GM18907 (cell line): ENCODE data around the gene TRNP1.

Experiments
- ATAC-seq: cut with Tn5 transposase; IDR thresholded peaks from one replicate; pipeline ENCODE4 v1.9.1; 2021; ENCODE audit warnings: mild to moderate bottlenecking, moderate library complexity; ENCODE audit not compliant: unreplicated experiment

Gene TRNP1

DNA sequence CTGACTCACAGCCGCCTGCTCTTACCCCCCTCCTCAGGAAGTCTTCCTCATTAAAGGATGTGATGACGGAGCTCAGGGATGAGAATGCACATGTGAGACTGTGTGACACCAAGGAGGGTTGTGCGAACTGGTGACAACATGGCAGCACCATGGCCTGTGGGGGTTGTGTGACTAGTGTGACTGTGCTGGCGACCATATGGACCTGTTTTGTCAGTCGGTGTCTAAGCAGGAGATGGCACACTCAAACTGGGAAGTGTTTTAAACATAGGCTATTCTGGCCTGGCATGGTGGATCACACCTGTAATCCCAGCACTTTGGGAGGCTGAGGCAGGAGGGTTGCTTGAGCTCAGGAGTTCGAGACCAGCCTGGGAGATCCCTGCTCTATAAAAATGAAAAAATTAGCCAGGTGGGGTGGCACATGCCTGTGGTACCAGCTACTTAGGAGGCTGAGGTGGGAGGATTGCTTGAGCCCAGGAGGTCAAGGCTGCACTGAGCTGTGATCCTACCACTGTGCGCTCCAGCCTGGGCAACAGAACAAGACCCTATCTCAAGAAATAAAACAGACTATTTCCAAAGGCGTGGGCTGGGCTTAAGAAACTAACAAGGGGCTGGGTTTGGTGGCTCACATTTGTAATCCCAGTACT is 7.4 kb downstream of the TRNP1 start:
- ATAC-seq = no peak

DNA sequence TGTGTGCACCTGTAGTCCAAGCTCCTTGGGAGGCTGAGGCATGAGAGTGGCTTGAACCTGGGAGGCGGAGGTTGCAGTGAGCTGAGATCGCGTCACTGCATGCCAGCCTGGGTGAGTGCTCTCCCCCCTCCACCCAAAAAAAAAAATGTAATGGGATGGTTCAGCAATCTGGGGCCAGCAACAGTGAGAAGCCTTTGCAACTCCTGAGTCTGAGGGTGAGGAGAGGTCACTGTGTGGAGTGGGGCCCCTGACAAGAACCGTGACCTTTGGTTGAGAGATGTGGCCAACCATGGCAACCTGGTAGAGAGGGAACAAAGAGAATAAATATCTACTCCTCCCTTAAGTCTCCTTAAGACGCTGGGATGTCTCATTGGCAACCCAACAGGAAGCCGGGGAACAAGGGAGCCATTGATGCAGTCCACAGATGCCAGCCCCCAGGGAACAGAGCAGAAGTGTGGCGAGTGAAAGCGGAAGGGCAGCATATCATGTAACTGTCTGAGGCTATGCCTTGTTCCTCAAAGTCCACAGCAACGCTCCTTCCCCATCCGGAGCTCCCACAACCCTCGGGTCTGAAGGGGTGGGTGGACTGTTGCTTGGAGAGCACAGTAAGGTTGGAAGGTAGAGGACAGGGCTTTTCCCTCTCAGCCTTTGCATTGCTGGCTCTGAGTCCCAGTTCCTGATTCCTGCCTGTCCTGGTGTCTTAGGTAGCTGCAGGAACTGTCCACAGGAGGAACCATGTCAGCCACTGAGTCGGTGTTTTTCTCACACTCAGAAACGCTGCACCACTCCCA is 8.3 kb downstream of the TRNP1 start:
- no peak for ATAC-seq

DNA sequence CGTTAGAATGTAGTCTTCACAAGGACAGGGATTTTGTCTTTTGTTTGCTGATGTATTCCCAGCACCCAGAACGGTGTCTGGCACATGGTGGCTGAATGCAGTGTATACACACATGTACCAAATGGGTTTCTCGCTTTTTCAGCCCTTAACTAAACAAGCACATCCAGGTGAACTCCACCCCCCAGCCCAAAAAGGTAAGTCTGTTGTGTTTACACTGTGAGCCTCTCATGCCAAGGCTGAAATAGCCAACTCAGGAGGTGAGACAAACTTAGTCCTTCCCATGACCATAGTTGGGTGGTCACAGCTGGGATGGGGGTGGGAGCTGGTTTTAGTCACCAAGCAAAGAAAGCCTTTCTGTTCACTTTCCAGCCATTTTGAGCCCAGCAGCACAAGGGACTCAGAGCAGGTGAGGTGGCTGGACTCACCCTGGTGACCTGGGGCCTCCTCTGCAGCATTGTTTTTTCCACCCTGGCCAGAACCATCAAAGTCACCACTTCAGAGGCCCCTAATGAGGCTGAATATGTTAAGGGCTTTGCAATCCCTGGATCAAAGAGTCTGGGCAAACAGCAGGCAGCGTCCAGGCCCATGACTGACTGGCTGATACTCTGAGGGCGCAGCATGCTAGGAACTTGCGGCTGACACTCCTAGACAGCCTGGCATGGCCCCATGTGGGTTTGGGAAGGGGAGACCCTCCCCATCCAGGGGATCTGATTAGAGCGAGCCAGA is 10.4 kb downstream of the TRNP1 start:
- ATAC-seq = no peak

DNA sequence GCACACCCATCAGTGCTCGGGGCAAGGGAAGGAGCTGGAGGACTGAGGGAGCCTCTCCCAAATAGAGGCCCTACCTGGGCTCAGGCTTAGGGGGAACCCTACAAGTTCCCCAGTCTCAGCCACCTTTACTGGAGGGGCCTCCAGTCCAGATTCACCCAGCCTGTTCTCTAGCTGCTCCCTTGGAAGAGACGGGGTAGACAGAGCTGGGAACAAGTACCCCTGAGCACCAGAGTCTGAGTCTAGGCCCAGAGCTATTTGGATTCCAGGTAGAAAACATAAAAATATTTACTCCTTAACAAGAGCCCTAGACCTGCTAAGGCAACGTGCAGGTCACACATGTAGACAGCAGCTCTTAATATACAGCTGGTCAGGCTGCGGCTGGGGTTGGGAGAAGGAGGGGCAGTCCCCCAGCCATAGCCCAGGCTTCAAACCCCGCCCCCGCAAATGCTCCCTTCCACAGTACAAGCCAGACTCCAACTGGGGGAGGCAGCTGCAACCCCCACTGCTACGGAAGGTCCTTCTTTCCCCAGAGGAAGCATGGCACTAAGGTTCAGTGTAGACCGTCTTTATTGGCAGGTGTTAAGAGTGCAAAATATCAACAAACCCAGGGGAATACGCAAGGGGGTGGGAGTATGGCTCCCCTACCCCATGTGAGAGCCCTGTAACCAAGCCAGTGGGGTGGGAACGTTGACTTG is 11.1 kb downstream of the TRNP1 start:
- ATAC-seq = no peak

DNA sequence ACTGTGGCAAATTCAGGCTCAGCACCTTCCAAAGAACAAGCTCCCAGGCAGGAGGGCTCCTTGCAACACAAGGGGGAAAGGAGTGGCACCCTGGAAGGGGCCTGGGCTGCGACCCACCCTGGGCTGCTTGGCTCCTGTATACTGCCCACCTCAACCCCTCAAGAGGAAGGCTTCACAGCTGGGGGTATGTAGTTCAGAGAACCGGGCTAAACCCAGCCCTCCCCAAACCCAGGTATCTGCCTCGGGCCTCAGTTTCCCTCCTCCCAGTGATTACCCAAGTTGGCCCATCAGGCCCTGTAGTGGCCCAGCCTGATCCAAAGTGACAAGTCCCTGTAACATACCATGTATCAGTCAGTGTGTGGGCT is 11.7 kb downstream of the TRNP1 start:
- no peak for ATAC-seq

DNA sequence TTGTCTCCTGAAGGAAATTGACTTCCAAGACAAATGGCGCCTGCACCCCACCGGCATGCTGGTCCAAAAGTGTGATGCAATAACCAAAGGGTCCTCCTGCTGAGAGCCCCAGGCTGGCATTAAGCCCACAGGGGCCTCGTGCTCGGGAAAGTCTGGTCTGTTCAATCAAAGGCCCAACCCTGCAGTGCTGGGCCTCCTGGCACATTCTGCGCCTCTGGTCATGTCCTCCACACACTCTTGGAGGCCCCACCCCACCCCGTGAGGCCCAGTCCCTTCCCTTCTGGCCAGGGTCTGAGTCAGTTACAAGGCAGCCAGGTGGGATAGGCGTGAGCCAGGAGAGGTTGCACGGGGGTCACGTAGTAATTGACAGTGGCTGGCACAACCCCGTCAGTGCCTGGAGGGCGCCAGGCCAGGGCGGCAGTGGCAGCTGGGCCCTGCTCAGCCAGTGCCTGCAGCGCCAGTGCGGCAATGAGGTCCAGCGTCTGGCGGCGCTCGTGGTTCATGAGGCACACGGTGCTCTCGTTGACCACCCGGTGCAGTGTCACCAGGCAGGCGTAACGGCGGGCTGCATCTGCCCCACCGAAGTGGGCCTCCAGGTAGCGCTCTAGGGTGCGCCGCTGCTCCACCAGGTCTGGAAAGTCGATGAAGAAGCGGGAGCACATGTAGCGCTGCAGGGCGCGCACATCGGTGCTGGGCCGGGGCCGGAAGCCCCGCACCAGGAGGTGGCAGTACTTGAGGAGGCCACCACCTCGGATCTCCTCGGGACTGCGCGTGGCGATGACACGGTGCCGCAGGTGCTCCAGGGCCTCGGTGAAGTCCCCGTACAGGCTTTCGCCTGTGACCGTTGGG is 12.4 kb downstream of the TRNP1 start:
- ATAC-seq = no peak

DNA sequence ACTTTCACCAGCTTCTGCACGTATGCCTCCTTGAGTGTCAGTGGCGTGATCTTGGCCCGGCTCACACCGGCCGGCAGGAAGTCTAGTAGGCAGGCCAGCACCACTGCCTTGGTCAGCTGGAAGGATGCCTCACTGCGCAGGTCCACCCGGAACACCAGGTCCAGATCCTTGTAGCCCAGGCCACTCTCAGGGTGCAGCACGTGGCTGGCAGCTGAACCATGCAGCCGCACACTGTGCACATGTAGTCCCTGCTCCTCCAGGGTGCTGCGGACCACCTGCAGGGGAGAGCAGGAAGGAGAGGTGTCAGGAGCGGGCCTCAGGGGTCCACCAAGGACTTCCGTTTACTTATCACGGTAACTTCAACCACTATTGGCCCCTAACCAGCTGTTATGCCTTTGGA is 13.2 kb downstream of the TRNP1 start:
- ATAC-seq = no peak

DNA sequence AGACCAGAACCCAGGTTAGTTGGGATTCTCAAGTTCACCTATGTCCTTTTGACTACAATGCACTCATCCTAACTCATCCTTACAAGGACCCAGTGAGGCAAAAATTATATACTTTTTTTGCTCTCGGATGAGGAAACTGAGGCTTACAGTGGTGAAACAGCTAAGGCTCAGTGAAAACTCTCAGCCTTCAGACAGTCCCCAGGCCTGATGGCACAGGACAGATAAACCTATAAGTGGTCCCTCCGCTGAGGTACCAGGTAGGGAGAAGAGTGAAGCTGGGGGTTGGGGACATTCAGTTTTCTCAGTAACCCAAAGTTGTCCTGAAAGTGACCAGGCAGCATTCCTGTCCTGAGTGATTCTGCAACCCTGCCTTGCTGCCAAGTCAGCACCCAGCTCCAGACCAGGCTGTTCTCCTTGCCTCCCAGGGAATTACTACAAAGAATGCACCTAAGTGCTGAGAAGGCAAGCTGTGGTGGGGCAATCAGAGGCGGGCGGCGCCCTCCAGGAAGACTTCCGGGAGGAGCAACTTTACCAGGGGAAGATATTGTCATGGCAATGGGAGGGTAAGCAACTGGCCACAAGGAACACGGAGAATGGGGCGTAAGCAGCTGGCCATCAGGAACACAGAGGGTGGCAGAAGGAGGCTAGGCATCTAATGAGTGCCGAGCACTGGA is 14.6 kb downstream of the TRNP1 start:
- no peak for ATAC-seq

DNA sequence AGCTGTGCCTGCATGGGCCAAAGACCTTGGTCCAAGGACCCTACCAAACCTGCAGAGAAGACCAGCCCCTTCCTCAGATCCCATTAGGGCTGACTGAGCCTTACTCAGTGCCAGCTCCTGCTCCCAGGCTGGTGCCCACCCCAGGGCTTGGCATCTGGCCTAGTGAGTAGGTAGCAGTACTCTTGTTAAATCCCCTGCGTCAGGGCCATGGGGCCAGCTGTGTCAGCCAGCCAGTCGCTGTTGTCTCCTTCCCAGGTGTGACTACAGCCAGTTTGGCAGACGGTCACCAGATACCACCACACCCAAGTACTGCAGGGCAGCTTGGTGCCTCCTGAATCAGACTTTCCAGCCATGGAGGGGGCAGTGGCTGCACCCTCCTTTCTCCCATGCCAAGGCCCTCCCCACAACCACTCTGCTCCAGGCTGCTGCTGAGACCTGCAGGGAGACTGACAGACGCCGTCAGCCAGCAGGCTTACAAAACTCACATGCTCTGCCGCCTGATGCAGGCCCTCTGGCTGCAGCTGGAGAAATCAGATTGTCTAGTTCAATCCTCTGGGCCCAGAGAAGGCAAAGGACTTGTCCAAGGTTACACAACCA is 16.2 kb downstream of the TRNP1 start:
- ATAC-seq = no peak

DNA sequence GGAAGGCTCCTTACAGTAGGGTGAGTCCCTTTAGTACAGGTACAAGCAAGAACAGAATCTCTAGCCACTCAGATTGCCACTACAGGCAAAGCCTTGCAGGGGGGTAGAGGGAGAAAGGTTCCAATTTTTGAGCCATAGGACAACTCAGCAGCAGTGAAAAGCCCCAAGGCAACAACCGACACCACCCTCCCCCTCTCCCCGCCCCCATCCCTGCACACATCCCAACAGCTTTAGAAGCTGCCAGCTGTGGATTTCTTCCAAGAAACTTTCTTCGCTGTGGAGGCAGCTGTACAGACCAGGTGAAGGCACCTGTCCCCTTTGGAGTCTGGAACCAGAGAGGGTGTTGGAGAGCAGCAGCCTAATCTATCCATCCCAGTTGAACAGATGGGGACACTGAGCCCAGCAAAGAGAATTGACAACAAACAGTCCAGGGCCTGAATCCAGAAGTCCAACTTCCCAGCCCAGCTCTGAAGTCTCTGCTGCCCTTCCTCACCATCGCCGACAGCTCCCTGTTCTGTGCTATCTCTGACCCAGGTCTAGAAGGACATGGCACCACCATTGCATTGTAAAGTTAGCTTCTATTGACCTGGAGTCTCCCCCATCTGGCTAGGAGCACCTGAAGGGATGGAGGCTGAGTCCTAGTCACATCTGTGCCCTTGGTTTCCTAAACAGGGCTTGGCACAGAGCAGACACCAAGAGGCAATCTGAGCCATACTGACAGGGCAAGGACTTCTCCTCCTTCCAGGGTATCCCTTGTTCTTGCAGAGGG is 16.9 kb downstream of the TRNP1 start:
- no peak for ATAC-seq

DNA sequence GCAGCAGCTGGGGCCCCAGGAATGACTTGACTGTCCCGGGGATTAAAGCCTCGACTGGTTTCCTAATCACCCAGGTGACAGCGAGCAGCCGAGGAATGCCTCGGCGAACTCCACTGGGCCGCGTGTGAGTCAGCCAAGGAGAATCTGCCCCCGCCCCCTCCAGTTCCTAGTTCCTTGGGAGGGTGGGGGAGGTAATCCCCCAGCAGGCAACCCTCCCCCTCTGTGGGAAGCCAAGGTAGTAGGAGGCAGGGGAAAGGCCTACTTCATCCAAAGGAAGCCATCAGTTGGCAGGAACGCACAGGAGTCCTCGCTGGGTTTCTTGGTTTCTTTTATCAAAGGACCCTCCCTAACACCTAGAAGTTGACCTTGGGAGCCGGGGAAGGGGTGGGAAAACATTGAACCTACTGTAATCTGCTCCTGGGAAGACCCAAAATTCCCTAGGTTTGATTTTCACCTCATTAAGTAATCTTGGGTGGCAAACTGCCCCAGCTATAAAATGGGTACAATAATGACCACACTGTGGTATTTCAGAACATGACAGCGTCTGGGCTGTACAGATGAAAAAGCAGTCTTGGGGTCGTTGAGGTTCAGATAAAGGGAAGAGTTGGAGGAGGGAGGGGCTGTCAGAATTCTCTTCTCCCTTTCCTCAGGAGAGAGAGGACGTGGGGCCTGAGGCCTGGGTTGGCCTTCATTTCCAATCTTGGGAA is 17.7 kb downstream of the TRNP1 start:
- ATAC-seq = no peak

DNA sequence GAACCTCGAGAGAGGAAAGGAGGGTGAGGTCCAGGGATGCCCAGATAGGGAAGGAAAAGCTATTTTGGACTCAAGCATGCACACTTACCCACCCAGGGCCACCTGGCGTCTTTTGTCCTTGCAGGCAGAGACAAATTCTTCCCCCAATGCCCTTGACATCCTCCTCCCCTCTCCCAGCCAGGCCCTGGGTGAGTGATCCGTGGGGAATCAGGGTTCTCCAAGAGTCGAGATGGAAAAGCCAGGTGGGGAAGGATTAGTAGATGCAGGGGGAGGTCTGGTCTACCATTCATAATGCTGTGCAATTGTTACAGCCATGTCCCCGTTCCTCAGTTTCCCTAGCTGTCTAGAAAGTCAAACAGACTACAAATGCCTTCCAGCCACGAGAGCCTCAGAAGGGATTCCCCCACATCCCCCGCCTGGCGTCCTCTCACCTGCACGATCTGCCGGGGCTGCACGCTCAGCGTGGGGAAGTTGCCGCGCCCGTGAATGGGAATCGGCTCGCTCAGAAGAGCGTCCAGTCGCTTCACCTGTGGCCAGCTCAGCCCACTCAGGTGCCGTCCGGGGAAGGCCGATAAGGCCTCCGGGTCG is 18.6 kb downstream of the TRNP1 start:
- no peak for ATAC-seq

DNA sequence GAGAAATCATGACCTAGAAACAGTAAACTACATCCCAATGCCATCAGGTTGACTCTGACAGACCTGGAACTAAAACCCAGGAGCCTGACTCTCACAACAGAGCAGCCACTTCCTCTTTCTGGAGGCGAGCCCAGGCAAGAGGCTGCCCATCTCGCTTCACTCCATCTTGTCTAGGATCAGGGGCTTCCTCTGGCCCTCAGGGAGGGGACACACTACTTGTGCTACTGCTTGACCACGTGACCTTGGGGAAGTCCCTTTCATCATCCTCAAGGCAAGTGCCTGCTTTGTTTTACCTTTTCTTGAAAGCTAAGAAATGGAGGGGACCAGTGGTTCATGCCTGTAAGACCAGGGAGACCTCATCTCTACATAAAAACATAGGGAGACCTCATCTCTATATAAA is 21.8 kb downstream of the TRNP1 start:
- ATAC-seq = no peak

DNA sequence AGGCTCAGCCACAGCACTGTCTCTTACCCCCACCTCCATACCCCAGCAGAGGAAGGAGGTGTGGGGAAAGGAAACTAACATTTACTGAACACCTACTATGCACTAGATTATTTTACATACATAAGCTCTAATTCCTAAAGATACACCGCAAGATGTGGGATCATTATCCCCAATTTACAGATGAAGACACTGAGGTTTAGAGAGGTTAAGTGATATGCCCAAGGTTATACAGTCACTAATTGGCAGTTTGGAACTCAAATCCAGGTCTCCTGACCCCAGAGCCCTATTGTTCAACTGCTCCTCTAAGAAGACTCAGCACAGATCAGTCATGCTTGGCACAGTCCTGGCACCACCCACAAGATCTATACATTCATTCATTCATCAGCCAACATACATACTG is 22.9 kb downstream of the TRNP1 start:
- ATAC-seq = no peak

DNA sequence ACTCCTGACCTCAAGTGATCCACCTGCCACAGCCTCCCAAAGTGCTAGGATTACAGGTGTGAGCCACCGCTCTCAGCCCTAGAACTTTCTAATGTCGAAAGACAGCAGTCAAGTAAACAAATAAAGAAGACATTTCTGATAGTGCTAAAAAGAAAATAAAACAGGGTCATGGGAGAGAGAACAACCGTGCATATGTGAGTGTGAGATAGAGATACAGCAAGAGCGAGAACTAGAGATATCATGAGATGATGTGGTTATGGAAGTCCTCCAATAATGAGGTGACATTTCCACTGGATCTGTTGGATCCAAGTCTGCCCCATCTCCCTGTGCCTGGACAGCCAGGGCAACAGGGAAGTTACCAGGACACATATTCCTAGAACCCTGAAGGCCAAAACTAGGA is 23.7 kb downstream of the TRNP1 start:
- no peak for ATAC-seq

DNA sequence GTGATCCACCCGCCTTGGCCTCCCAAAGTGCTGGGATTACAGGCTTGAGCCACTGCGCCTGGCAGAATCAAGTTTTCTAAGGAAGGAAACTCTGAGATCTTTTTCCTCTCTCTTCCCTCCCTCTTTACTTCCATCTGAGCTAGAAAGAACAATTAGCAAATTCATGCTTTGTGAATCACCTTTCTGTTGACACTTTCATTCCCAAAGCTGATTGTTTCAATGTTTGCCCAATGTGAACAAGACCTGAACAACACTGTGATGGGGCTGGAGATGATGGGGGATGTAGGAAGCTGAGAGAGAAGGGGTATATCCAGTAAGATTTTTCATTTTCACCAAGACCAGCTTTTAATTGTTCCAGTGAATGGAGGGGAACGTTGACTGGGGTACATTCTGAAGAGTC is 24.8 kb downstream of the TRNP1 start:
- ATAC-seq = no peak

DNA sequence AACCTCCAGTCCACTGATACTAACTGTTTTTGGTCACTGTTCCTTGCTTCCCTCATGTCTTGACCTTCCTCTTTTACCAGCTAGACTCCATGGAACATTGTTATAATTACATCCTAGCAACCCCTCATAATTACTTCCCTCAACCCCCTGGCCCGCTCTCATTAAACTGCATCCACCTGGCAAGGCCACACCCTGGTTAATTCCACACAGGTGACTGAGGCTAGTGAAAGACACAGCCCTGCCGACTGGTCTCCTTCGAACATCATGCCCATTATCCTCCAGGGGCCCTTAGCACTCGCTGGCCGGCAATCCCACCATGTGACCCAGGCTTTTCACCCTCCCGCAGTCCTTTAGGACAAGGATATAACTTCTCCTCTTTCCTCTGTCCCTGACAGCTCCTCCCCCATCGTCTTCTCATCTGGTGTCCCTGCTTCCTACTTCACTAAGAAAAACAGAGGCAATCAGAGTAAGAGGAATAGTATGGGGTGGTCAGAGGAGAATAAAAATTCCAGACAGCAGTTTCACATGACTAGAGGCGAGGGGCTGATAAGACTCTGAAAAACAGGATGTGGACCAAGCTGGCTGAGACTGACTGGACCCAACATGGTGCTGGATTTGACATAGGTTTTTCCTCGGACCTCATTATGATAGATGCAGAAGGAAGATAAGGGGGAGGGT is 28.0 kb downstream of the TRNP1 start:
- no peak for ATAC-seq
